HG02642 (cell line): ENCODE data around the gene METRN.
"Not testable (repeated sequence)": the region's sequence is repeated elsewhere in the genome, so short reads cannot be mapped to it uniquely, and the experiment has no call there.

Experiments
- ATAC-seq: cut with Tn5 transposase; IDR thresholded peaks from one replicate; pipeline ENCODE4 v1.9.1; 2021; ENCODE audit warnings: mild to moderate bottlenecking; ENCODE audit not compliant: unreplicated experiment, poor library complexity

The METRN gene

DNA sequence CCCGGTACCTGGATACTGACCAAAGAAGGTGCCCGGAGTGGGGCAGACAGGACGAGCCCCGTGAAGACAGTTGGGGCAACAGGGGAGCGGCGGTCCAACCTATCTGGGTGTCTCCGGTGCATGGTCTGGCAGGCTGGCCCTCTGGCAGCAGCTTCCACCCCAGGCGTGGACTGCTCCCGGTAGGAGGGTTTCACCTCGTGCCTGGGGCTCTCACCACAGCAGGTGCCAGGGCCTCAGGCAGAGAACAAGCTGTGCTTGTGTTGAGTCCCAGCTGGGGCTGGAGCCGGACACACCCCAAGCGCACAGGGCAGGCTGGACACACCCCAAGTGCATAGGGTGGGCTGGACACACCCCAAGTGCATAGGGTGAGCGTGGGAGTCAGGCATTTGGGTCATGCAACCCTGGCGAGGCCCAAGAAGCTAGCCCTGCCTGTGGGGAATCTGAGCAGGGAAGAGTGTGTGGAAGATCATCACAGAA is 7.8 kb upstream of the METRN start:
- ATAC-seq, result no peak

- no peak for ATAC-seq
Observed at GRCh38 chr16:708019-708418, 6.9 kb upstream of the METRN start.

DNA sequence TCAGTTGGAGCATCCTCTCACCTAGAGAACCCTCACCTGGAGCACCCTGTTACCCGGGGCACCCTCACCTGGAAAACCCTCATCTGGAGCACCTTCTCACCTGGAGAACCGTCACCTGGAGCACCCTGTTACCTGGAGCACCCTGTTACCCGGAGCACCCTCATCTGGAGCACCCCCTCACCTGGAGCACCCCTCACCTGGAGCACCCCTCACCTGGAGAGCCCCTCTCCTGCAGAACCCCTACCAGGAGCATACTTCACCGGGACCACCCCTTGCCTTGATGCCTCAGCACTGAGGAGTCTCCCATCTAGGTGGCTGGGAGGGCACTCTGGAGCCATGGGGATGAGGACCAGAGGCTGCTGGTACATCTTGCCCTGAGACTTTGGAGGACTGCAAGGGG is 6.0 kb upstream of the METRN start:
- no peak for ATAC-seq

DNA sequence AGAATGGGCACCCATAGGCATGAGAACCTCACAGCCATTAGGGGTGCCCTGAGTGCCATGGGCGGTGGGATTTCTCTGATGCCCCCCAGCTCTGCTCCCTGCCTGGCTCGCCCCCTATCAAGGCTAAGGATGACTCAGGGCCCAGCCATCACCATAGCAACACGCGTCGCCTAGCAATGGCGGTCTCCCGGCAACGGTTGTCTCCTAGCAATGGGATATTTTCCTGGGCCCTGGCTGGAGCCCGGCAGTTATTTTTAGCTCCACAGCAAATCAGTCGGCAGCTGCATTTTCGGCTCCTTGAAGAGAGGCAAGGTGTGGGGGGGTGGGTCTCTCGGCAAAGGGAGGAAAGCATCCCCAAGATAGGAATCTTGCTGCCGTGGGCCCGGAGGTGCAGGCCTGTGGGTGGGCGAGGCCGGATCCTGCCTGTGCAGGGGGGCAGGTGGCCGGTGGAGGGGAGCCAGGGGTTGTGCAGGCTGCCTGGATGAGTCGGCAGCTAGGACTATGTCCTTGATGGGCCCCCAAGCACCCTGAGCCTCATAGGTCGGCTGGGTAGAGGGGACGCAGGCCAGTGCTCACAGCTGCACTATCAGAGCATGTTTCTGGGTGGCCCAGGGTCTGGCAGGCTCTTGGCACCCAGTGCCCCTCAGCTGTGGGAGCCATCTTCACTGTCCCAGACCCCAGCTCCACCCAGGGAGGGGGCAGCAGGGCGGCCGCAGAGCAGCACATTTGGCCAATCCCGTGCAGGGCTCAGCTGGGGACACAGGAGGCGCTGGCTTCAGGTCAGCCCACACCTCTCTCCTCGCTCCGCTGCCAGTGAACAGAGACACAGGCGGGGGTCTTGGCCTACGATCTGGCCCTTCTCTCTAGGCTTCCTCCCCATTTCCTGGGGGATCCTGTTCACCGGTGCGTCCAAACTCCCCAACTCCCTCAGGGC is 5.1 kb upstream of the METRN start:
- ATAC-seq, result no peak

DNA sequence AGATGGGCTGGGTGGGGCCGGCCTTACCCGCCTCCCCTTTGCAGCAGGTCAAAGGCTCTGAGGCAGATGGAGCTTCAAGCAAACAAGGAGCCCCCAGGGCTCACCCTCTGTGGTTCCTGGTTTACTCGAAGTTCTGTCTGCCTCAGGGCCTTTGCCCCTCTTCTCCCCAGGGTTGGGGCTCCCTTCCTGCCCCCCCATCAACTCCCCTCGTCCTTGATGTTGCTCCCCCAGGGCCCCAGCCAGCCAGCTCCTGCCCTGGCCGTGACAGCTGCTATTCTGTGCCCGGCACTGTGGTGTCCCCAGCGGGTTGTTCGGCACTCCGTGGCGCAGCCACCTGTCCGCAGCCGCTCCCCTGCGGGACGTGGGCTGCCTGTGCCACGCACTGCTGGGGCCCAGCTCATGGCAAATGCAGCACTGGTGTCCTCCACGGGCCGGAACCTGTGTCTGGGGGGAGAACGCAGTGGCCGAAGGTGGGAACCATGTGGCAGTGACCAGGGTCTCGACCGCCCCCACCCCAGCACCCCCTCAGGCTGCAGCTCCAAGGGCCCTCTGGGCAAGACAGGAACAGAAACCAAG is 4.3 kb upstream of the METRN start:
- no peak for ATAC-seq

- no peak for ATAC-seq
Observed at GRCh38 chr16:711084-711483, 3.8 kb upstream of the METRN start.

- ATAC-seq, result no peak
Observed at GRCh38 chr16:711548-712320, 3.2 kb upstream of the METRN start.

DNA sequence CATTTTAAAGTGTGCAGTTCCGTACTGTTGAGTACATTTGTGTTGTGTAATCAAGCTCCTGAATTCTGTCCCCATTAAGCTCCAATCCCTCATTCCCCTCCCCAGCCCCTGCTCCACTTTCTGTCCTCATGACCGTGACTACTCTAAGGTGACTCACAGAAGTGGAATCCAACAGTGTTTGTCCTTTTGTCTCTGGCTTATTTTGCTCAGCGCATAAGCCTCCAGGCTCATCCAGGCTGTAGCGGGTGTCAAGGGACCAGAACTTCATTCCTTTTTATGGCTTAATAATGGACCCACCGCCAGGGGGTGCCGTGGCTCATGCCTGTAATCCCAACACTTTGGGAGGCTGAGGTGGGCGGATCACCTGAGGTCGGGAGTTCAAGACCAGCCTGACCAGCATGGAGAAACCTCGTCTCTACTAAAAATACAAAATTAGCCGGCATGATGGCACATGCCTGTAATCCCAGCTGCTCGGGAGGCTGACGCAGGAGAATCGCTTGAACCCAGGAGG is 2.1 kb upstream of the METRN start:
- not testable (repeated sequence) for ATAC-seq

DNA sequence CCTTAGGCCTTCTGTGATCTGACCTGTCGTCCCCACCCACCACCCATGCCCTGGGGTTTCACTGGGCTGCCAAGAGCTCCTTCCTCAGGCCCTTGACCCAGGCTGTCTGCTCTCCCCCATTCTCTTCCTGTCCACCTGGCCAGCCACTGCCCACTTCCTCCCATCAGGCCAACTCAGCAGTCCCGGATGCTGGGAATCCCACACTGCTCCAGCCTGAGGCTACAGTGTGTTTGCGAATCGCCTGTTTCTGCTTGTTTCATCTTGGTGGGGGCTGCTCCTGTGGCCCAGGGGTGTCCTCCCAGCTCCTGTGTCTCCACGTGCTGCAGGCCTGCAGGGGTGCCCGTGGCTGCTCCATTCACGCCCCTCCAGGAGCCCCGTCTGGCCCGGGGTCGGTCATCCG is 839 bp upstream of the METRN start:
- no peak for ATAC-seq

DNA sequence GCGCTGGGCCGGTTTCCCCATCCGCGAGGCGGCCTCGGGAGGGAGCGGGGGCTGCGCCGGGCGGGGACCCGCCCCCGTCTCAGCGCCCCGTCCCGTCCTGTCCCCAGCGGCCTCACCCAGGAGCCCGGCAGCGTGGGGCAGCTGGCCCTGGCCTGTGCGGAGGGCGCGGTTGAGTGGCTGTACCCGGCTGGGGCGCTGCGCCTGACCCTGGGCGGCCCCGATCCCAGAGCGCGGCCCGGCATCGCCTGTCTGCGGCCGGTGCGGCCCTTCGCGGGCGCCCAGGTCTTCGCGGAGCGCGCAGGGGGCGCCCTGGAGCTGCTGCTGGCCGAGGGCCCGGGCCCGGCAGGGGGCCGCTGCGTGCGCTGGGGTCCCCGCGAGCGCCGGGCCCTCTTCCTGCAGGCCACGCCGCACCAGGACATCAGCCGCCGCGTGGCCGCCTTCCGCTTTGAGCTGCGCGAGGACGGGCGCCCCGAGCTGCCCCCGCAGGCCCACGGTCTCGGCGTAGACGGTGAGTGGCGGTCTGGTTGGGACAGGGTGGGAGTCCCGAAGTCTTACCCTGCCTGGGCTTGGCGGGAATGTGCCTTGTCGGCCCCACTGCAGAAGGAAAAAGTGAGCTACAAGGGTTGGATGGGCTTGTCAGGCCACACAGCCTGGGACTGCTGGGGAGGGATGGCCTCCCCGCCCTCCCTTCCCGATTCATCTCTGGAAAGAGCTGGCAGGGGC is 720 bp downstream of the METRN start:
- ATAC-seq, result peak; percentile 11

GRCh38 chr16:716200-716568 is 1.3 kb downstream of the METRN start:
- ATAC-seq, result no peak

DNA sequence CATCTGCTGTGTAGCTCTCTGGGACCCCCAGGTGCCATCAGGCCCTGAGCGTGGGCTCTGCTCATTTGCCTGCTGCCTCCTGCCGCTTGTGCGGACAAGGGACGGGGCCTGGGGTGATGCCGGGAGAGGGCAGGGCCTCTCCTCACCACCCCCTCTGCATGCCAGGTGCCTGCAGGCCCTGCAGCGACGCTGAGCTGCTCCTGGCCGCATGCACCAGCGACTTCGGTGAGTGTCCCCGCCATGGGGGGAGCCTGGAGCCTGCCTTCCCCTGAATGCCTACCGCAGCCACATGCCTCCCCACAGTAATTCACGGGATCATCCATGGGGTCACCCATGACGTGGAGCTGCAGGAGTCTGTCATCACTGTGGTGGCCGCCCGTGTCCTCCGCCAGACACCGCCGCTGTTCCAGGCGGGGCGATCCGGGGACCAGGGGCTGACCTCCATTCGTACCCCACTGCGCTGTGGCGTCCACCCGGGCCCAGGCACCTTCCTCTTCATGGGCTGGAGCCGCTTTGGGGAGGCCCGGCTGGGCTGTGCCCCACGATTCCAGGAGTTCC is 1.9 kb downstream of the METRN start:
- ATAC-seq, result no peak

DNA sequence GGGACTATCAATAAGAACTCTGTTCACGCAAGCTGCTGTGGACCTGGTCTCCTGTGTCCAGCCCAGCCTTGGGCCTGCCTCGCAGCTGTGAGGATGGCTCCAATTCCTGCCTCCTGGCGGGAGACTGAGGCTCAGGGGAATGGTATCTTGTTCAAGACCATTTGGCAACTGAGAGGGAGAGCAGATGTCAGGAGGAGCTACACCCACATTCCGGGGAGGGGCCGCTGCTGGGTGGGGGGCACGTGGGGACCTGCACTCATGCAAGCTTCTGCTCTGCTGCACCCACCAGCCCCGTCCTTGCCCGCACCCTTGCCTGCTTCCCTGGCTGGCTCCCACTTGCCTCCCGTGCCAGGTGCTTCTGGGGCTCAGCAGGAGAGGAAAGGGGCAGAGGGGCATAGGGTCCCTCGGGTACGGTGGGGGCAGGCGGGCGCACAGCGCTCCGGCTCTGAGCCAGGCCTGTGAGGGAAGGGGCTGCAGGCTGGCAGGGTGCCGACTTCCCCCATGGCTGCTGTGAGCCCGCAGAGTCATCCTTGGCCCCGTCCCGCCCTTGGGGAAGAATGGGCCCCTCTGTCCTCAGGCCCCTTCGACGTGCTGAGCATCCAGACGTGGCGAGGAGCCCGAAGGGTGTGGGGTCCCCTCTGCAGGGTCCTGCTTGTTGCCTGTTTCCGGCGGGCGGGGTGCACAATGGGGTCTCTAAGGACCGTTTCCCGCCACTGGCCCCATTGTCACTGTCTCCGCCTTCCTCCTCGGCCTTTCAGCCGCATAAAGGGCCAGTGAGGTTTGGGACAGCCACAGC is 2.7 kb downstream of the METRN start:
- no peak for ATAC-seq

DNA sequence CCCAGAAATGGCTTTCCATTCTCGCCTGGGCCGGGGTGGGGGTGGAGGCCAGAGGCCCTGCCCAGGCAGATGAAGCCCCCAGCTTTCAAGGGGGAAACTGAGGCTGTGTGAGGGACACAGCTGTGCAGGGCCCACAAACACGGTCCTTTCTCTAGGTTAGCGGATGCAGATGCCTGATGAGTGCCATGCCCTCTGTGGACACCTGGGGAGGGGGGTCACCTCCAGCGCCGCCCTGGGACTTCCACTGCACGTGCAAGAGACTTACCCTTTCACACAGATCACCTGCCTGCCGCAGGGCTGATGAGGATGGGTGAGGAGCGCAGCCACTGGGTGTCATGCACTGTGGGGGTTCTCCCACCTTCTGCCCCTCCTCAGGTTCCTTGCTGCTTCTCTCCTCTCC is 3.5 kb downstream of the METRN start:
- no peak for ATAC-seq

DNA sequence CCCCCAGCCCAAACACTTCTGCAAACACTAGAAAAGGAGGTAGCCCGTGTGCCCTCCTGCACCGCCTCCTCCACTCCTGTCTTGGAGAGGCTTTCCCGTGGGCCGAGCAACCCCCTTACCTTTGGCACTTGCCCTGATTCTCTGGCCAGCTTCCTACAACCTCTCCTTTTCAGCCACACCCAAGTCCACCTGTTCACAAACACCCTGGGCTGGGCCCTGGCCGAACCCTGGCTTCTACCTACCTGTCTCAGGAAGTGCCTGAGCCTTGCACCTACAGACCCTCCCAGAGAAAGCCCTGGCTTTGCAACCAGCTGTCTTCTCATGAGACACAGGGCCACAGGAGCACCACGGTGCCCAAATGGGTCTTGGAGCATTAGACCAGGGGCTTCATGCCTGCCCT is 4.0 kb downstream of the METRN start:
- ATAC-seq, result no peak

- ATAC-seq, result no peak
Observed at GRCh38 chr16:719815-720446, 5.0 kb downstream of the METRN start.

DNA sequence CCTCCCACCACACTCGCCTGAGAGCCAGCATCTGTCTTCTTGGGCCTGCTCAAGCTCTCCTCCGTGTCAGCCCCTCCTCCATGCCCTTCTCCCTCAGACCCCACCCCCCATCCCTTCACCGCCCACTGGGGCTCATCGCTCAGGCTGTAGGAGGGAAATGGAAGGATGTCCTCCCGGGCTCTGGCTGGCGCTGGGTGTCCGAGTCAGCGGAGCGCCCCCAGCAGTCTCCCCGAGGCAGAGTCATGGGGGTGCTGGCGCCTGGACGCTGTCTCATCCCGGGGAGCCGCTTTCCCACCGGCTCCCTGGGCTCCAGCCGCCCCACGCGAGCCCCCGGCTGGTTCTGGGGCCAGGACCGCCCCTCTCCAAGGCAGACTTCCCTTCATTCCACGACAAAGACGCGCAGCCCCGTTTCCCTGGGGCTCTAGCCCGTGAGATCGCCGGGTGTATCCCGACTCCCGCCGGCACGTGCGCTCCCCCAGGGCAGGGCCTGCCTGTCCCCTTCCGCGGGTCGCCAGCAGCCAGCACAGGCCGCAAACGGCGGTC is 5.6 kb downstream of the METRN start:
- peak; percentile 22 for ATAC-seq

DNA sequence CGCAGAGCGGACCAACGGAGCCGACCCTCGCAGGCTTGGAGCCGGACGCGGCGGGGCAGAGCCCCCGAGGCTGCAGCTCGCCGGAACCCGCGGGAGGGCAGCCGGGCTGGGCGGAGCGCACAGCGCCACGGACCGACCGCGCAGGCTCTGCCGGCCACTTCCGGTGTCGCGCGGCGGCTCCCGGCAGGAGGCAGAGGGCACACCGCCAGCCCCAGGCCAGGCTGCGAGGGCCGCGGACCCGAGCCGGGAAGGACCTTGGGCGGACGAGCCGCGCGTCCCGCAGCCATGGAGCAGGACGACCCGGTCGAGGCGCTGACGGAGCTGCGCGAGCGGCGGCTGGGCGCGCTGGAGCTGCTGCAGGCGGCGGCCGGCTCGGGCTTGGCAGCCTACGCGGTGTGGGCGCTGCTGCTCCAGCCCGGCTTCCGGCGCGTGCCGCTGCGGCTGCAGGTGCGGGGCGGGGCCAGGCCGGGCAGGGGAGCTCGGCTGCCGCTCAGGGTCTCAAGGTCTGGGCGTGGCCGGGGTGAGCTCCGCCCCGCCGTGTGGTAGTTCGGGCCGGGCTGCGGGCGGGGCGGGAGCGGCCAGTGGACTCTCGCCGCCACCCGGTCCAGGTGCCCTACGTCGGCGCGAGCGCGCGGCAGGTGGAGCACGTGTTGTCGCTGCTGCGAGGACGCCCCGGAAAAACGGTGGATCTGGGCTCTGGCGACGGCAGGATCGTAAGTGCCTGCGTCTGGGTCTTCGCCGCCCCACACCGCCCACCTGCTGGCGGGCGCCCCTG is 6.3 kb downstream of the METRN start, which contains the start of gene ANTKMT:
TSS of gene ANTKMT (plus strand) at position 157 of the 775 bp plus-strand sequence. CDS start at position 286, 129 bp downstream.
- ATAC-seq, result peak; percentile 73
